IPS DF 19.7 (cell line): ENCODE data around the gene SEMA4D.

ENCODE experiments used
- DNase-seq: peaks from one replicate; pipeline ENCODE4 v3.0.0-alpha.2; 2013; ENCODE audit warnings: low read depth, low spot score

Gene SEMA4D

GRCh38 chr9:89411759-89412158, 86.2 kb downstream of the SEMA4D start:
- DNase-seq = no peak

GRCh38 chr9:89410641-89411350, 87.1 kb downstream of the SEMA4D start:
- no peak for DNase-seq

- no peak for DNase-seq
These were observed 87.9 kb downstream of the SEMA4D start for GRCh38 chr9:89410022-89410421.

GRCh38 chr9:89409466-89409865, 88.4 kb downstream of the SEMA4D start:
- no peak for DNase-seq

- DNase-seq = no peak
These were observed 89.2 kb downstream of the SEMA4D start for GRCh38 chr9:89408628-89409101.

GRCh38 chr9:89407070-89407469, 90.8 kb downstream of the SEMA4D start:
- no peak for DNase-seq

GRCh38 chr9:89405826-89406225, 92.1 kb downstream of the SEMA4D start:
- DNase-seq = no peak

GRCh38 chr9:89404074-89404473, 93.8 kb downstream of the SEMA4D start:
- no peak for DNase-seq

GRCh38 chr9:89402695-89403427, 95.1 kb downstream of the SEMA4D start:
- DNase-seq = no peak

- no peak for DNase-seq
These were observed 97.4 kb downstream of the SEMA4D start for GRCh38 chr9:89400403-89401116.

GRCh38 chr9:89398621-89399020, 99.3 kb downstream of the SEMA4D start:
- DNase-seq = no peak

GRCh38 chr9:89397471-89397870, 100.4 kb downstream of the SEMA4D start:
- no peak for DNase-seq

- DNase-seq = no peak
These were observed 101.8 kb downstream of the SEMA4D start for GRCh38 chr9:89395931-89396710.

GRCh38 chr9:89394412-89394811, 103.5 kb downstream of the SEMA4D start:
- DNase-seq = no peak

GRCh38 chr9:89391585-89391984, 106.3 kb downstream of the SEMA4D start:
- no peak for DNase-seq

GRCh38 chr9:89390578-89391116, 107.3 kb downstream of the SEMA4D start:
- DNase-seq = no peak

GRCh38 chr9:89390068-89390555, 107.8 kb downstream of the SEMA4D start:
- no peak for DNase-seq

- DNase-seq = no peak
These were observed 109.1 kb downstream of the SEMA4D start for GRCh38 chr9:89388868-89389177.

GRCh38 chr9:89388084-89388867, 109.6 kb downstream of the SEMA4D start:
- DNase-seq = no peak

- no peak for DNase-seq
These were observed 110.6 kb downstream of the SEMA4D start for GRCh38 chr9:89387197-89387849.
